Common myeloid progenitor, CD34-positive (primary cell): ENCODE measurements around the gene CAMK1D.

ENCODE experiments used
- CTCF ChIA-PET: fragments of 350-600 bp; sonication (Branson Sonifier 250); formaldehyde crosslinking; loops from one replicate; lab custom pipeline; 2021; ENCODE audit warnings: antibody characterized with exemption; lab: Charles Lee
- POLR2A ChIA-PET: fragments of 350-600 bp; sonication (Branson Sonifier 250); formaldehyde crosslinking; loops from one replicate; lab custom pipeline; 2021; ENCODE audit warnings: antibody characterized with exemption; lab: Charles Lee
- DNase-seq, 3 donors: peaks; one replicate each; pipeline versions ENCODE4 v3.0.0 to v3.0.0-alpha.2; 2013
- H3K27ac ChIP-seq, 2 experiments: 1 replicate in 1 of 2; 2 replicates in 1 of 2; pipeline ENCODE4 v1.7.0; 2013; ENCODE audit warnings: inconsistent platforms in 2 of 2, low read length in 2 of 2, mild to moderate bottlenecking in 2 of 2, low read depth in 1 of 2, moderate library complexity in 1 of 2; ENCODE audit not compliant: severe bottlenecking in 2 of 2, insufficient read depth in 1 of 2, poor library complexity in 1 of 2
- H3K27me3 ChIP-seq, 5 experiments: replicated peaks in 2 of 5; 1 replicate in 3 of 5; 2 replicates in 2 of 5; pipeline versions ENCODE4 v1.6.1 to v1.7.0; 2013; ENCODE audit warnings: low read length in 4 of 5, mild to moderate bottlenecking in 2 of 5, moderate library complexity in 2 of 5, inconsistent platforms in 1 of 5; ENCODE audit not compliant: insufficient read depth in 5 of 5, control insufficient read depth in 4 of 5
- H3K36me3 ChIP-seq, 4 experiments: 1 replicate in 2 of 4; 2 replicates in 2 of 4; pipeline versions ENCODE4 v1.6.1 to v1.7.0; 2013; ENCODE audit warnings: low read length in 3 of 4, control low read depth in 1 of 4, mild to moderate bottlenecking in 1 of 4; ENCODE audit not compliant: control insufficient read depth in 4 of 4, insufficient read depth in 4 of 4
- H3K4me1 ChIP-seq, 4 experiments: 1 replicate in 3 of 4; 2 replicates in 1 of 4; pipeline versions ENCODE4 v1.6.1 to v1.7.1; 2013; ENCODE audit warnings: low read length in 3 of 4, mild to moderate bottlenecking in 3 of 4, control low read depth in 1 of 4, inconsistent platforms in 1 of 4, moderate library complexity in 1 of 4; ENCODE audit not compliant: control insufficient read depth in 4 of 4, insufficient read depth in 4 of 4; ENCODE audit errors: control extremely low read depth in 1 of 4
- H3K4me3 ChIP-seq, 7 experiments: 1 replicate in 4 of 7; 2 replicates in 3 of 7; pipeline versions ENCODE4 v1.5.1 to v1.7.0; 2013; ENCODE audit warnings: mild to moderate bottlenecking in 7 of 7, low read length in 6 of 7, moderate library complexity in 6 of 7, inconsistent platforms in 2 of 7, low read depth in 2 of 7, control low read depth in 1 of 7; ENCODE audit not compliant: insufficient read depth in 4 of 7, control insufficient read depth in 1 of 7; ENCODE audit errors: extremely low read depth in 1 of 7
- H3K9me3 ChIP-seq, 5 experiments: 1 replicate in 4 of 5; 2 replicates in 1 of 5; pipeline versions ENCODE4 v1.6.1 to v1.7.1; 2013; ENCODE audit warnings: low read length in 4 of 5, mild to moderate bottlenecking in 2 of 5, inconsistent platforms in 1 of 5, low read depth in 1 of 5, moderate library complexity in 1 of 5; ENCODE audit not compliant: control insufficient read depth in 4 of 5, insufficient read depth in 2 of 5; ENCODE audit errors: control extremely low read depth in 1 of 5
- WGBS: methylation state at CpG from one replicate; pipeline ENCODE4 v1.1.5; 2013; ENCODE audit not compliant: insufficient coverage; 5-methylcytosine and 5-hydroxymethylcytosine counted together

The CAMK1D gene

GRCh38 chr10:12707461-12708185, 358.3 kb downstream of the CAMK1D start:
- H3K36me3 ChIP-seq = no peaks in the 10 kb centered on the region
- ChIA-PET POLR2A (no interaction called here), CTCF (interaction anchor here (0.7 to 2.4 kb wide), 16 partner anchors 15 to 511 kb away, joined by 3 to 7 read pairs (median 4); no protein-coding TSS in a partner anchor)
- no peak overlapping the region for H3K4me3 ChIP-seq
- 63% methylated on average over 9 of the region's 10 CpGs for WGBS
- H3K9me3 ChIP-seq = no peaks in the 10 kb centered on the region
- peak; percentile 65 to 85 (median 81) for DNase-seq
- peak overlapping the region in 1 of 2 experiments; percentile 3 for H3K27ac ChIP-seq
- H3K27me3 ChIP-seq = no peaks in the 10 kb centered on the region
- H3K4me1 ChIP-seq = peaks cover 3 to 22% (median 11%) of the 10 kb centered on the region in 4 experiments

- no peak overlapping the region for H3K27ac ChIP-seq
- H3K9me3 ChIP-seq = no peaks in the 10 kb centered on the region
- POLR2A ChIA-PET = interaction anchor here (0.6 kb wide), 1 partner anchor 419 kb away, joined by 3 read pairs; no protein-coding TSS in a partner anchor
- no peak overlapping the region for H3K4me3 ChIP-seq
- CTCF ChIA-PET = interaction anchor here (0.7 to 2.4 kb wide), 10 partner anchors 14 to 1394 kb away, joined by 3 to 11 read pairs (median 3); partner anchors contain the start of gene OPTN
- WGBS = 92% methylated on average over 2 of the region's 3 CpGs
- no peaks in the 10 kb centered on the region for H3K27me3 ChIP-seq
- DNase-seq = no peak
- H3K4me1 ChIP-seq = peaks cover 3 to 22% (median 11%) of the 10 kb centered on the region in 4 experiments
- peaks cover 0 to 2% (median under 1%) of the 10 kb centered on the region in 4 experiments for H3K36me3 ChIP-seq
Observed at GRCh38 chr10:12709000-12709401, 359.7 kb downstream of the CAMK1D start.

- Histone ChIP-seq H3K27ac (no peak overlapping the region), H3K36me3 (peaks cover 0 to 2% (median under 1%) of the 10 kb centered on the region in 4 experiments), H3K9me3 (no peaks in the 10 kb centered on the region), H3K27me3 (no peaks in the 10 kb centered on the region), H3K4me1 (peaks cover 3 to 22% (median 11%) of the 10 kb centered on the region in 4 experiments), H3K4me3 (no peak overlapping the region)
- DNase-seq = no peak
- 93% methylated on average over 2 of the region's 4 CpGs for WGBS
- POLR2A ChIA-PET = interaction anchor here (0.6 kb wide), 1 partner anchor 419 kb away, joined by 3 read pairs; no protein-coding TSS in a partner anchor
- CTCF ChIA-PET = interaction anchor here (0.7 to 2.4 kb wide), 13 partner anchors 13 to 494 kb away, joined by 3 to 11 read pairs (median 3); partner anchors contain the start of gene OPTN
Observed at GRCh38 chr10:12709521-12709963, 360.2 kb downstream of the CAMK1D start.

GRCh38 chr10:12710157-12710556, 360.8 kb downstream of the CAMK1D start:
- H3K36me3 ChIP-seq = peaks cover 0 to 2% (median under 1%) of the 10 kb centered on the region in 4 experiments
- CTCF ChIA-PET = interaction anchor here (0.8 to 2.8 kb wide), 14 partner anchors 10 to 498 kb away, joined by 3 to 11 read pairs (median 4); no protein-coding TSS in a partner anchor
- 95% methylated on average over 7 of the region's 8 CpGs for WGBS
- no peak overlapping the region for H3K27ac ChIP-seq
- peaks cover 3 to 22% (median 11%) of the 10 kb centered on the region in 4 experiments for H3K4me1 ChIP-seq
- POLR2A ChIA-PET = no interaction called here
- no peak for DNase-seq
- no peaks in the 10 kb centered on the region for H3K27me3 ChIP-seq
- H3K4me3 ChIP-seq = no peak overlapping the region
- no peaks in the 10 kb centered on the region for H3K9me3 ChIP-seq

GRCh38 chr10:12710594-12711349, 361.4 kb downstream of the CAMK1D start:
- Histone ChIP-seq H3K27ac (no peak overlapping the region), H3K36me3 (peaks cover 0 to 2% (median under 1%) of the 10 kb centered on the region in 4 experiments), H3K4me1 (peaks cover 3 to 22% (median 11%) of the 10 kb centered on the region in 4 experiments), H3K27me3 (no peaks in the 10 kb centered on the region), H3K4me3 (no peak overlapping the region), H3K9me3 (no peaks in the 10 kb centered on the region)
- WGBS = 31% methylated on average over 7 of the region's 9 CpGs
- DNase-seq = peak; percentile 65 to 85 (median 79)
- ChIA-PET CTCF (interaction anchor here (0.6 to 2.8 kb wide), 19 partner anchors 8 to 717 kb away, joined by 3 to 11 read pairs (median 4); no protein-coding TSS in a partner anchor), POLR2A (no interaction called here)

- Histone ChIP-seq H3K36me3 (peaks cover 0 to 2% (median under 1%) of the 10 kb centered on the region in 4 experiments), H3K4me1 (peaks cover 3 to 22% (median 11%) of the 10 kb centered on the region in 4 experiments), H3K27me3 (no peaks in the 10 kb centered on the region), H3K27ac (no peak overlapping the region), H3K4me3 (no peak overlapping the region), H3K9me3 (no peaks in the 10 kb centered on the region)
- CTCF ChIA-PET = interaction anchor here (0.9 to 2.8 kb wide), 10 partner anchors 8 to 581 kb away, joined by 3 to 10 read pairs (median 6); no protein-coding TSS in a partner anchor
- DNase-seq = no peak
- POLR2A ChIA-PET = no interaction called here
- 100% methylated on average over 3 of the region's 6 CpGs for WGBS
Observed at GRCh38 chr10:12711350-12711708, 362.0 kb downstream of the CAMK1D start.
